ENCODE measurements around the gene F12.
A peak's percentile ranks its signal among the peaks of the same experiment; 100 is the strongest.

F12 gene

DNA sequence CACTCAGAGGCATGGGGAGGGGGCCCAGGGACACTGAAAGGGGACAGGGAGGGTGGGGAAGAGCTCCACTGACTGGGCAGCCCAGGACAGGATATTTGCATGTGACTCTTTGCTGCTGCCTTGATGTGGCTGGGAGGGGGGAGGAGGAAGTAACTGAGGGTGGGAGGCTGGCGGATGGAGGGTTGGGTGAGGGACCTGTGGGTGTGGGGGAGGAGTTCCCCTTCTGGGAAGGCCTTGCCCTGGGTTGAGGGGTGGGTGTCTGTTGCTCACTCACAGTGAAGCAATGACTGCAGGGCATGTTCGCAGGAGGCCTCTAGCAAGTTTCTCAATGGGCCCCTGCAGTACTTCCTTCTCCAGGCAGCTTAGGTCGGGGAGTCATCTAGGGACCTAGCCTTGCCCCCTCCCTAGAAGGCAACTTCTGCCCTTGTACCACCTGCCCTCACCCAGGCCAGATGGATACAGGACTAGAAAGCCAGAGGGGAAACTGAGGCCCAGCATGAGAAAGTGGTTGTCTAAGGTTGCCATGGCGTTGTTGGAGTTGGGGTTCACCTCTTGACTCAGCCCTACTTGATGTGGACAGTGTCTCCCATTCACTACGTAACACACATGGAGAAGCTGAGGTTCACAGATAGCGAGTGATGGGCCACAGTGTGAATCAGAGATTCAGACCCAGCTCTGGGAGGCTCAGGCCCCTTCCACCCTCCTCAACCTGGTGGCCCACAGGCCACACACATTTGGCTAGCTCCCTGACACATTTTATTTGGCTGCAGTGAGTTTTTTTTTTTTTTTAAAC, 20.1 kb upstream of the F12 start:
- ChIA-PET POLR2A (interaction anchor here (0.6 to 1.9 kb wide), 4 partner anchors 14 to 137 kb away, joined by 4 to 12 read pairs (median 6); partner anchors contain the start of gene PRR7), CTCF (interaction anchor here (1.0 to 23.4 kb wide), 11 partner anchors 15 to 315 kb away, joined by 3 to 347 read pairs (median 8); partner anchors contain the start of gene F12)
- DNase-seq (ENCODE audit: extremely low spot score), result peak; percentile 76
- TF ChIP-seq, protein P1, sequence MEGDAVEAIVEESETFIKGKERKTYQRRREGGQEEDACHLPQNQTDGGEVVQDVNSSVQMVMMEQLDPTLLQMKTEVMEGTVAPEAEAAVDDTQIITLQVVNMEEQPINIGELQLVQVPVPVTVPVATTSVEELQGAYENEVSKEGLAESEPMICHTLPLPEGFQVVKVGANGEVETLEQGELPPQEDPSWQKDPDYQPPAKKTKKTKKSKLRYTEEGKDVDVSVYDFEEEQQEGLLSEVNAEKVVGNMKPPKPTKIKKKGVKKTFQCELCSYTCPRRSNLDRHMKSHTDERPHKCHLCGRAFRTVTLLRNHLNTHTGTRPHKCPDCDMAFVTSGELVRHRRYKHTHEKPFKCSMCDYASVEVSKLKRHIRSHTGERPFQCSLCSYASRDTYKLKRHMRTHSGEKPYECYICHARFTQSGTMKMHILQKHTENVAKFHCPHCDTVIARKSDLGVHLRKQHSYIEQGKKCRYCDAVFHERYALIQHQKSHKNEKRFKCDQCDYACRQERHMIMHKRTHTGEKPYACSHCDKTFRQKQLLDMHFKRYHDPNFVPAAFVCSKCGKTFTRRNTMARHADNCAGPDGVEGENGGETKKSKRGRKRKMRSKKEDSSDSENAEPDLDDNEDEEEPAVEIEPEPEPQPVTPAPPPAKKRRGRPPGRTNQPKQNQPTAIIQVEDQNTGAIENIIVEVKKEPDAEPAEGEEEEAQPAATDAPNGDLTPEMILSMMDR (IDR thresholded peaks at IDR 0.05; ENCODE audit: control extremely low read depth, extremely low read depth, low read depth, missing control alignments), result no peak

DNA sequence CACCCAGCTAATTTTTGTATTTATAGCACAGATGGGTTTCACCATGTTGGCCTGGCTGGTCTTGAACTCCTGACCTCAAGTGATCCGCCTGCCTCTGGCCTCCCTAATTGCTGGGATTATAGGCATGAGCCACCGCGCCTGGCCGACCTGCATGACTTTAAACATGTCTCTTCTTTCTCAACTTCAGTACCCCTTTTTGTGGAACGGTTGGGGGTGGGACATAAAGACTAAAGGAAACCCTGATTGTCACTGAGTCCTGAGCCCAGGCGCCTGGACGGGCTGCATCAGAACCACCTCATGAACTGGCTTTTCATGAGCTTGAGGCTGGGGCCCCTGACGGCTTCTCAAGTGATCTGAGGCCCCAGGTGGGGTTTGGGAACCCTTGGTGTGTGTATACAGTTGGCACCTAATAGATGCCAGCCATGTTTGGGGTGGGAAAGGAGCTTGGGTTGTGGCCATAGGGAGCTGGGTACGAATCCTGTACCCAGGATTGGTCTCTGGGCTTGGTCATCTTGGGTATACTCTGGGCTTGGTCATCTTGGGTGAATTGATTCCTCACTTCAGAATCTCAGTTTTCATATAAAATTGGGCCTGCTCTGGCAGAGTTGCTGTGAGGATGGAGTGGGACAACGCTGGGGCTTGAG, 19.3 kb upstream of the F12 start:
- POLR2A ChIA-PET, result interaction anchor here (0.7 to 1.9 kb wide), 2 partner anchors 15 to 71 kb away, joined by 8 to 12 read pairs; no protein-coding TSS in a partner anchor
- no peak for DNase-seq (ENCODE audit: extremely low spot score)
- TF ChIP-seq, protein P1 (IDR thresholded peaks at IDR 0.05; ENCODE audit: control extremely low read depth, extremely low read depth, low read depth, missing control alignments), result no peak
- CTCF ChIA-PET, result interaction anchor here (1.0 to 23.4 kb wide), 10 partner anchors 14 to 127 kb away, joined by 3 to 347 read pairs (median 7); partner anchors contain the start of gene F12

DNA sequence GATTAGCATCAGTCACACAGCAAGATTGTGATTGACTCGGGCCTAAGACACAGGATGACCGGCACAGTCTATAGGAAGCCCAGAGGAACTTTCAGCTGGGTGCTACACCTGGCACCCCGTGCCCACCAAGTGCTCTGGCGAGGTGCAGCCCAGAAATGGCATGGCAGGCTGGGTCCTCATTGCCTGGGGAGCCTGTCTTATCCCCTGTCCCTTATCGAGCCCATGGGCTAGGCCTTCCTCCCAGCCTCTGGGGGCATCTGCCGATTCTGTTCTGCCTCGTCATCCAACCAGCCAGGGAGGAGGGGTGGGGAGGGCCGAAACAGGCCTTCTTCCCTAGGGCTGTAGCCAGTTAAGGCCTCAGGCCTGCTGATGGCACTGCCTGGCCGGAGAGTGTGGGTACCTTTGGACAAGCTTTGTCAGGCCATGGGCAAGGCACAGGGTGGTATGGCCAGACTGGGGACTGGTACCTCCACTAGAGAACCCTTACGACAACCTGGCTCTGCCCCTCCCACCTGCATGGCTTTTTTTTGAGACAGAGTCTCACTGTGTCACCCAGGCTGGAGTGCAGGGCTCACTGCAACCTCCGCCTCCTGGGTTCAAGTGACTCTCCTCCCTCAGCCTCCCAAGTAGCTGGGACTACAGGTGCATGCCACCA, 18.7 kb upstream of the F12 start:
- ChIA-PET POLR2A (interaction anchor here (1.9 kb wide), 1 partner anchor 15 kb away, joined by 8 read pairs; no protein-coding TSS in a partner anchor), CTCF (interaction anchor here (0.7 to 23.4 kb wide), 12 partner anchors 13 to 126 kb away, joined by 3 to 347 read pairs (median 5); partner anchors contain the start of gene F12)
- DNase-seq (ENCODE audit: extremely low spot score), result no peak
- TF ChIP-seq, protein P1 (IDR thresholded peaks at IDR 0.05; ENCODE audit: control extremely low read depth, extremely low read depth, low read depth, missing control alignments), result no peak

DNA sequence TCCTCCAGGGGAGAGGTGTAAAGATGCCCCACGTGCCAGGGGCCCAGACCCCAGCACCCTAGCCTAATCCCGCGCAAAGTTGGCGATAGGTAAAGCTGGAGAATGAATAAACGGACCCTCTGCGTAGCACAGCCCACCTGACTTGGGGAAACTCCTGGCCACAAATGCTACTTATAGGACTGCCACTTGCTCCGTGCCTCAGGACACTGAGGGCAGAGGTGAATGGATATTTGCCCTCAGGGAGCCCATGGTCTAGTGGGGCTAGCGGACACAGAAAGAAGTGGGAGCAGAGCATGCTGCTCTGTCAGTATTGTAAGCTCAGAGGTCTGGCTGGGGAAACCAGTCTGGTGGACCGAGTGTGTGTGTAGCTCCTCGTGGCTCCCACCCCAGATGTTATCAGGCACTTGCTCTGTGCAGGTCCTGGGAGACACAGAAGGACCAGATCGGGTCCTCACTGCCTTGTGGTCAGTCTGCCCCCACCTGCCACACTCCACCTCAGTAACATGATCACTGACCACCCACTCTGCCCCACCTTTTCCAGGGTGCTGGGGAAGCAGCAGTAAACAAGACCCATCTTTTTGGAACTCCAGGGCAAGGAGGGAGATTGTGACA, 18.0 kb upstream of the F12 start:
- TF ChIP-seq, protein P1 (IDR thresholded peaks at IDR 0.05; ENCODE audit: control extremely low read depth, extremely low read depth, low read depth, missing control alignments), result no peak
- POLR2A ChIA-PET, result interaction anchor here (1.7 to 2.5 kb wide), 2 partner anchors 17 to 38 kb away, joined by 7 to 11 read pairs; no protein-coding TSS in a partner anchor
- CTCF ChIA-PET, result interaction anchor here (0.8 to 23.4 kb wide), 8 partner anchors 12 to 117 kb away, joined by 3 to 347 read pairs (median 7); partner anchors contain the start of gene F12
- DNase-seq (ENCODE audit: extremely low spot score), result no peak

DNA sequence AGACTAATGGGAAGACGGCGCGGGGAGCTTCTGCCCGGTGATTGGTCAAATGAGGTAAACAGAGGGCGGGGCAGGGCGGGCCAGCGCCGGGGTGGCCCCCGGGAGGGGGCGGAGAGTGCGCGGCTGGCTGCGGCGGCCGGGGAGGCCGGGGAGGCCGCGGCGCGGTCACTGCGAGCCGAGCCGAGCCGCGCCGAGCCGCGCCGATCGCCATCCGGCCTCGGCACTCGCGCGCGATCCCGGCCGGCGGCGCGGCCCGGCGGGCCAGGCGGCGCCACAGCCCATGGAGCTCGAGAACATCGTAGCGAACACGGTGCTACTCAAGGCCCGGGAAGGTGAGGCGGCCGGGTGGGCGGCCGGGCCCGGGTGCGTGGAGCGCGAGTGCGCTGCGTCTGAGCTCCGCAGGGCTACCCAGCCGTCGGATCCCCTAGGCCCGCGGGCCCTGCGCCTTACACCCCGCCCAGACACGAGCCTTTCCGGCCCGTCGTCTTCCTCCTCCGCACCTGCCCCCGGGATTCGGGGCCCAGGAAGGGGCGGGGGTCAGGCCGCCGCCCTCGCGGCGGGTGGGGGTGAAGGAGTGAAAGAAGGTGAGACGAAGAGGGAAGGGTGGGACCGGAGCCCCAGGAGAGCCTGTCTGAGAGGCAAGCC, 17.3 kb upstream of the F12 start, which contains the start of gene GRK6:
Gene GRK6, plus strand, starts transcription at position 111 of the 645 bp plus-strand sequence. Its CDS starts 170 bp downstream, at position 281.
- ChIA-PET POLR2A (interaction anchor here (0.6 to 2.5 kb wide), 13 partner anchors 11 to 84 kb away, joined by 3 to 11 read pairs (median 4); partner anchors contain the start of gene PRR7), CTCF (interaction anchor here (0.7 to 23.4 kb wide), 11 partner anchors 11 to 117 kb away, joined by 3 to 347 read pairs (median 6); partner anchors contain the start of gene F12)
- TF ChIP-seq, protein P1 (IDR thresholded peaks at IDR 0.05; ENCODE audit: control extremely low read depth, extremely low read depth, low read depth, missing control alignments), result no peak
- peak; percentile 51 for DNase-seq (ENCODE audit: extremely low spot score)

Measured in GM10248 (cell line).